Esophagus squamous epithelium (tissue), 4 donors: ENCODE results near the gene SPACA6.

Experiments
- CTCF ChIP-seq, 6 experiments: fragments of 450-650 bp in 4 of 6; fragments of 200-600 bp in 2 of 6; sonication (generic) in 2 of 6; IDR thresholded peaks; one replicate each; pipeline ENCODE4 v1.5.1; 2016 to 2019; ENCODE audit warnings: antibody characterized with exemption in 6 of 6, mild to moderate bottlenecking in 4 of 6, moderate library complexity in 4 of 6
- POLR2A ChIP-seq, 4 donors: fragments of 450-650 bp; IDR thresholded peaks; one replicate each; pipeline ENCODE4 v1.6.1; 2017; ENCODE audit warnings: antibody characterized with exemption in 4 of 4, mild to moderate bottlenecking in 4 of 4, moderate library complexity in 3 of 4

- no peak for TF ChIP-seq CTCF (IDR thresholded peaks at IDR 0.05)
- TF ChIP-seq POLR2A (IDR thresholded peaks at IDR 0.05), result no peak
Observed at GRCh38 chr19:51691584-51692428, 1.3 kb upstream of the SPACA6 start.
